ENCODE data around the gene TMA7.

The TMA7 gene

DNA sequence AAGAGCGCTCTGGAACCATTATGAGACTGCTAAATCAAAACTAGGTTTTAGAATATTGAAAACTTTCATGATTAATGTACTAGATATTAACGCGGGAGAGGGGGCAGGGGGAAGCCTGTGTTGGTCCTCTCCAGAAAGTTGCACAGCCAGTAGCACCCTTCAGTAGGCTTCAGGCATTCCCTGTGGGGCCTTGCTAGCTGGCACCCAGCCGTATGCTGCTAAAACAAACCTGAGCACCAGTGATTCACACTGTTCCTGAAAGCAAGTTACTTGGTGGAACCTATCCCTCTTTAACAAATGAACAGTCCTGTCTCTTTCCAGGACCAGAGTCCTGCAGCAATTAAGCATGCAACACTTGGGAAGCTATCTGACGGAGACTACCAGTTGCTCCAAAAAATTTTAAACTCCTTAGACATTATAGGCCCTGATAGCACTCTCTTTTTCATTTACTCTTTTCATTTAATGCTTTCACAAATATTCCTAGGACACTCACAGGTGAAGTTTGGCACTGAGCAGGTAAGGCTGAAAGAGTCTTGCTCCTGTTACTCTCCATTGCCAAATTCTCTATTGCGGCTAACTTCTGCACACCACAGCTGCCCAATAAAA is 5.3 kb downstream of the TMA7 start:
- H3K4me1 ChIP-seq (ENCODE audit: insufficient read depth, insufficient read length): peaks cover 6% of the 10 kb centered on the region
- H3K9ac ChIP-seq (ENCODE audit: insufficient read length, low read depth): peak overlapping the region; percentile 97
- peak overlapping the region; percentile 95 for H3K4me3 ChIP-seq (ENCODE audit: insufficient read length, low read depth)
- H3K9me3 ChIP-seq (ENCODE audit: insufficient read depth, low read length): no peaks in the 10 kb centered on the region
- TF ChIP-seq YY1 (IDR thresholded peaks at IDR 0.05; ENCODE audit: insufficient read depth, insufficient read length) (no peak), SUZ12 (IDR thresholded peaks at IDR 0.05; ENCODE audit: extremely low read depth, insufficient read depth, insufficient read length) (no peak), ZNF274 (IDR thresholded peaks at IDR 0.05; ENCODE audit: low read depth, low read length) (no peak)
- no peaks in the 10 kb centered on the region for H3K27me3 ChIP-seq (ENCODE audit: insufficient read depth, insufficient read length)
- peaks cover 58% of the 10 kb centered on the region for H3K36me3 ChIP-seq (ENCODE audit: insufficient read depth, insufficient read length, low read length)
- DNase-seq (ENCODE audit: low read depth, low spot score): no peak

DNA sequence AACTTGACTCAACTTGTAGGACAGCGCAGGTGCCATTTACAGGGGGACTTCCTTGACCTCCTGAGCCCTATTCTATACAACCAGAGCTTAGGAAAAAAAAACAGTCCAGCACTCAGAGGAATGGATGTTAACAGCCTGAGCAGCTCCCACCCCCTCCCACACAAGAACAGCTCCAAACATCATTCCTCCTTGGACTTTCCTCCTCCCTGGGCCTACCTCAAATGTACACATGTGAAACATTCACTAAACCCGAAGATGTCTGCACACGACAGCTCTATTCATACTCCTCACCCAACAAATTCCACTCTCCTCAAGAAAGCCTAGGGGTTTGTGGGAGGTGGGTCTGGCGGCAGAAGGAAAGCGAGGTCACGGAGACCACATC is 6.0 kb downstream of the TMA7 start:
- Histone ChIP-seq H3K9ac (ENCODE audit: insufficient read length, low read depth) (peak overlapping the region; percentile 97), H3K36me3 (ENCODE audit: insufficient read depth, insufficient read length, low read length) (peaks cover 62% of the 10 kb centered on the region), H3K4me1 (ENCODE audit: insufficient read depth, insufficient read length) (peaks cover 6% of the 10 kb centered on the region), H3K27me3 (ENCODE audit: insufficient read depth, insufficient read length) (no peaks in the 10 kb centered on the region), H3K4me3 (ENCODE audit: insufficient read length, low read depth) (peak overlapping the region; percentile 95), H3K9me3 (ENCODE audit: insufficient read depth, low read length) (no peaks in the 10 kb centered on the region)
- DNase-seq (ENCODE audit: low read depth, low spot score): no peak
- TF ChIP-seq YY1 (IDR thresholded peaks at IDR 0.05; ENCODE audit: insufficient read depth, insufficient read length) (no peak), ZNF274 (IDR thresholded peaks at IDR 0.05; ENCODE audit: low read depth, low read length) (no peak), SUZ12 (IDR thresholded peaks at IDR 0.05; ENCODE audit: extremely low read depth, insufficient read depth, insufficient read length) (no peak)

DNA sequence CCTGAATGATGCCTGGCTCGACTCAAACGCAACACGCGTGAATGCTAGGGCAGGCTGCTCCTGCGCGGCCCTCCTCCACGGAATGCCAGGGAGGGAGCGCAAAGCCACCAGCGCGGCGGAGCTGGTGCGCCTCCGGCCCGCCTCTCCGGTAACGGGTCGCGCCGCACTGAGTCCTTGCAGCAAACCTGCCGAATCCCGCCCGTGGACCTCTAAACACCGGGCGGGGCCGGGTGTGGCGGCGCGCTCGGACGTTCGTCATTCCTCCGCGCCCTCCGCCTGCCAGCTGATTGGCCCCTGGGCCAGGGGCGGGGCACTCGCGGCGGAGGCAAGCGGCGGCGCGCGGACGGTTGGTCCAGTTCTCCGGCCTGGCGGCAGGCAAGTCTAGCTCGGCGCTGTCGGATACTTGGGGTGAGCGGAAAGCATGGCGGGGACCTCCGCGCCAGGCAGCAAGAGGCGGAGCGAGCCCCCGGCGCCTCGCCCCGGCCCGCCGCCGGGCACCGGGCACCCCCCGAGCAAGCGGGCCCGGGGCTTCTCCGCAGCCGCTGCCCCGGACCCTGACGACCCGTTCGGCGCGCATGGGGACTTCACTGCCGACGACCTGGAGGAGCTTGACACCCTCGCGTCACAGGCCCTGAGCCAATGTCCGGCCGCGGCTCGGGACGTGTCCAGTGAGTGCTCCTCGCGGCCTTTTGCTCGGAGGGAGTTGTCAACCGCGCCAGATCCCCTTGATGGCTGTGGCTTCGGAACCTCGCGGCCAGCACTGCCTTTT is 6.6 kb downstream of the TMA7 start, which contains the start of gene ATRIP:
Gene ATRIP (plus strand): TSS at position 313 of the 769 bp plus-strand sequence. CDS start 109 bp downstream, at position 422.
- H3K36me3 ChIP-seq (ENCODE audit: insufficient read depth, insufficient read length, low read length): peaks cover 62% of the 10 kb centered on the region
- DNase-seq (ENCODE audit: low read depth, low spot score): peak; percentile 83
- no peaks in the 10 kb centered on the region for H3K9me3 ChIP-seq (ENCODE audit: insufficient read depth, low read length)
- H3K27me3 ChIP-seq (ENCODE audit: insufficient read depth, insufficient read length): no peaks in the 10 kb centered on the region
- peak within 1 kb of the TSS; percentile 95 for H3K4me3 ChIP-seq (ENCODE audit: insufficient read length, low read depth)
- TF ChIP-seq SUZ12 (IDR thresholded peaks at IDR 0.05; ENCODE audit: extremely low read depth, insufficient read depth, insufficient read length) (no peak), YY1 (IDR thresholded peaks at IDR 0.05; ENCODE audit: insufficient read depth, insufficient read length) (no peak), ZNF274 (IDR thresholded peaks at IDR 0.05; ENCODE audit: low read depth, low read length) (no peak)
- peaks cover 6% of the 10 kb centered on the region for H3K4me1 ChIP-seq (ENCODE audit: insufficient read depth, insufficient read length)
- peak within 1 kb of the TSS; percentile 97 for H3K9ac ChIP-seq (ENCODE audit: insufficient read length, low read depth)

GRCh38 chr3:48451270-48451669 is 11.2 kb downstream of the TMA7 start:
- no peak for TF ChIP-seq SUZ12 (IDR thresholded peaks at IDR 0.05; ENCODE audit: extremely low read depth, insufficient read depth, insufficient read length)
- no peak for TF ChIP-seq ZNF274 (IDR thresholded peaks at IDR 0.05; ENCODE audit: low read depth, low read length)
- no peak for TF ChIP-seq YY1 (IDR thresholded peaks at IDR 0.05; ENCODE audit: insufficient read depth, insufficient read length)
- no peak for DNase-seq (ENCODE audit: low read depth, low spot score)

DNA sequence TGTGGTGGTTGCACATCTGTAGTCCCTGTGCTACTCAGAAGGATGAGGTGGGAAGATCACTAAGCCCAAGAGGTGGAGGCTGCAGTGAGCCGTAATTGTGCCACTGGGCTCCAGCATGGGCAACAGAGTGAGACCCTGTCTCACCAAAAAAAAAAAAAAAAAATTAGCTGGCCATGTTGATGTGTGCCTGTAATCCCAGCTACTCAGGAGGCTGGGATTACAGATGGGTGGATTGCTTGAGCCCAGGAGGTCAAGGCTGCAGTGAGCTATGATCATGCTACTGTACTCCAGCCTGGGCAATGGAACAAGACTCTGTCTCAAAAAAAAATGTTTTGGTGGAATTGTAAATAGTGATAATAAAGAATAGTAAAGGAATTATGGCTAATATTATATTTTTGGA is 16.4 kb downstream of the TMA7 start:
- Histone ChIP-seq H3K4me1 (ENCODE audit: insufficient read depth, insufficient read length) (no peaks in the 10 kb centered on the region), H3K9me3 (ENCODE audit: insufficient read depth, low read length) (no peaks in the 10 kb centered on the region), H3K36me3 (ENCODE audit: insufficient read depth, insufficient read length, low read length) (peaks cover 92% of the 10 kb centered on the region), H3K27me3 (ENCODE audit: insufficient read depth, insufficient read length) (no peaks in the 10 kb centered on the region), H3K4me3 (ENCODE audit: insufficient read length, low read depth) (no peak overlapping the region), H3K9ac (ENCODE audit: insufficient read length, low read depth) (no peak overlapping the region)
- TF ChIP-seq ZNF274 (IDR thresholded peaks at IDR 0.05; ENCODE audit: low read depth, low read length) (no peak), YY1 (IDR thresholded peaks at IDR 0.05; ENCODE audit: insufficient read depth, insufficient read length) (no peak), SUZ12 (IDR thresholded peaks at IDR 0.05; ENCODE audit: extremely low read depth, insufficient read depth, insufficient read length) (no peak)
- no peak for DNase-seq (ENCODE audit: low read depth, low spot score)

More at GRCh38 chr3:48451270-48451669, 11.2 kb downstream of the TMA7 start:
- Histone ChIP-seq H3K9me3 (ENCODE audit: insufficient read depth, low read length) (no peaks in the 10 kb centered on the region), H3K36me3 (ENCODE audit: insufficient read depth, insufficient read length, low read length) (peaks cover 73% of the 10 kb centered on the region), H3K4me1 (ENCODE audit: insufficient read depth, insufficient read length) (peaks cover 4% of the 10 kb centered on the region), H3K4me3 (ENCODE audit: insufficient read length, low read depth) (no peak overlapping the region), H3K9ac (ENCODE audit: insufficient read length, low read depth) (no peak overlapping the region), H3K27me3 (ENCODE audit: insufficient read depth, insufficient read length) (no peaks in the 10 kb centered on the region)

- no peaks in the 10 kb centered on the region for H3K9me3 ChIP-seq (ENCODE audit: insufficient read depth, low read length)
- H3K36me3 ChIP-seq (ENCODE audit: insufficient read depth, insufficient read length, low read length): peaks cover 85% of the 10 kb centered on the region
- no peak for TF ChIP-seq SUZ12 (IDR thresholded peaks at IDR 0.05; ENCODE audit: extremely low read depth, insufficient read depth, insufficient read length)
- no peak for TF ChIP-seq ZNF274 (IDR thresholded peaks at IDR 0.05; ENCODE audit: low read depth, low read length)
- no peak for TF ChIP-seq YY1 (IDR thresholded peaks at IDR 0.05; ENCODE audit: insufficient read depth, insufficient read length)
- no peak overlapping the region for H3K4me3 ChIP-seq (ENCODE audit: insufficient read length, low read depth)
- no peaks in the 10 kb centered on the region for H3K27me3 ChIP-seq (ENCODE audit: insufficient read depth, insufficient read length)
- no peak overlapping the region for H3K9ac ChIP-seq (ENCODE audit: insufficient read length, low read depth)
- no peaks in the 10 kb centered on the region for H3K4me1 ChIP-seq (ENCODE audit: insufficient read depth, insufficient read length)
- no peak for DNase-seq (ENCODE audit: low read depth, low spot score)
These were observed 19.3 kb downstream of the TMA7 start for GRCh38 chr3:48459331-48459730.
